ENCODE measurements around the gene TMEM131L. TPM values are rescaled to one million over a fixed set of nuclear protein-coding genes. Genes with fewer than 3 reads are reported as not detected.
A peak's percentile ranks its signal among the peaks of the same experiment; 100 is the strongest.

The TMEM131L gene
- total and polyA plus RNA-seq, 7 donors = 0.60 to 27.2 (median 12.1) TPM

GRCh38 chr4:153641532-153641931 is 175.4 kb downstream of the TMEM131L start:
- intact Hi-C loops (cut with DNase I) = loop anchor here (10.0 kb wide), 1 partner anchor 67 kb away; no protein-coding TSS in a partner anchor
- Histone ChIP-seq H3K36me3 (peaks cover 0 to 7% (median under 1%) of the 10 kb centered on the region in 4 donors), H3K27ac (no peak overlapping the region), H3K4me3 (no peak overlapping the region), H3K4me1 (no peaks in the 10 kb centered on the region), H3K9me3 (peaks cover 0 to 2% (median 0%) of the 10 kb centered on the region in 4 donors), H3K27me3 (no peaks in the 10 kb centered on the region)
- DNase-seq = no peak
- WGBS, 2 donors = 69 to 85% methylated on average over 7 of the region's 7 CpGs
- TF ChIP-seq POLR2A (IDR thresholded peaks at IDR 0.05) = no peak
- no peak for TF ChIP-seq CTCF (IDR thresholded peaks at IDR 0.05)
- TF ChIP-seq EP300 (IDR thresholded peaks at IDR 0.05) = no peak
- TF ChIP-seq POLR2AphosphoS5 (IDR thresholded peaks at IDR 0.05) = no peak

DNA sequence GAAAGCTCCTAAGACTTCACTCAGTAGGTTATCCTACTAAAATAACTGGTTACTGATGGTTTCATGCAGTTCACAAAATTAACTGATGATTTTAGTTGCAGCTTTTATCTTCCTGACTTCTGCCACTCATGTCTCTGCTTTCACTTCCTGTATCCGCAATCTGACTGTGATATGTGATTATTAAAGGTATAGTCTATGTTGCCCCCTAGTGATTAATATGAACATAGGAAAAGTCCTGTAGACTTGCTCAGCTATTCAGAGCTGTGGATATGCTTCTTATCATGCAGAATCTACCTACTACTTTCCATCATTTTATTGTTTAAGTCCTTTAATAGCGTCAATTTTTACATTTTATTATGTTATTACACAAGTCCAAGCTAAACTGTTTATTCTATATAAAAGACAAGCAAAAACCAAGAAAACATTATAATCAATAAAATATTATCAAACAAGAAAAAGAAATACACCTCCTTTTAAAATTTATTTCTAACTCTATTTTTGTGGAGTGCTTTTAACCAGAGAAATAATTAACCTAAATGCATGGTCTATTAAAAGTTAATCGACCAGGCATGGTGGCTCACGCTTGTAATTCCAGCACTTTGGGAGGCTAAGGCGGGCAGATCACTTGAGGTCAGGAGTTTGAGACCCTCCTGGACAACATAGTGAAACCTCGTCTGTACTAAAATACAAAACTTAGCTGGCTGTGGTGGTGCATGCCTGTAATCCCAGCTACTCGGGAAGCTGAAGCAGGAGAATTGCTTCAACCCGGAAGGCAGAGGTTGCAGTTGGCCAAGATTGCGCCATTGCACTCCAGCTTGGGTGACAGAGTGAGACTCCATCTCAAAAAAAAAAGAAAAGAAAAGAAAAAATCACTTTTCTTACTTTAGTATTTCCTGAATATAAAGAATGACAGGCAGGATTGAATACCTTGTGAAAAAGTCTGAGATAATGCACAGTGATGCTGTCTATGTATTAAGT is 177.5 kb downstream of the TMEM131L start:
- no peak overlapping the region for H3K4me3 ChIP-seq
- intact Hi-C loops (cut with DNase I) = loop anchor here (2.0 to 10.0 kb wide), 2 partner anchors 69 to 299 kb away; partner anchors contain the start of gene MND1

GRCh38 chr4:153645183-153645582 is 179.0 kb downstream of the TMEM131L start:
- Histone ChIP-seq H3K9me3 (peaks cover 0 to 2% (median 0%) of the 10 kb centered on the region in 4 donors), H3K4me3 (no peak overlapping the region), H3K36me3 (no peaks in the 10 kb centered on the region), H3K27ac (no peak overlapping the region), H3K27me3 (no peaks in the 10 kb centered on the region), H3K4me1 (no peaks in the 10 kb centered on the region)
- WGBS, 2 donors = 89% methylated on average over 1 of the region's 1 CpG
- intact Hi-C loops (cut with DNase I) = loop anchor here (2.0 to 10.0 kb wide), 2 partner anchors 70 to 300 kb away; partner anchors contain the start of gene MND1
- no peak for TF ChIP-seq POLR2AphosphoS5 (IDR thresholded peaks at IDR 0.05)
- no peak for TF ChIP-seq EP300 (IDR thresholded peaks at IDR 0.05)
- no peak for TF ChIP-seq CTCF (IDR thresholded peaks at IDR 0.05)
- no peak for DNase-seq

More for the DNA sequence above, 177.5 kb downstream of the TMEM131L start:
- H3K4me1 ChIP-seq = no peaks in the 10 kb centered on the region
- TF ChIP-seq POLR2AphosphoS5 (IDR thresholded peaks at IDR 0.05) (no peak), POLR2A (IDR thresholded peaks at IDR 0.05) (no peak), CTCF (IDR thresholded peaks at IDR 0.05) (peak; percentile 28 to 47 (median 38))
- H3K27me3 ChIP-seq = no peaks in the 10 kb centered on the region
- H3K9me3 ChIP-seq = peaks cover 0 to 2% (median 0%) of the 10 kb centered on the region in 4 donors
- DNase-seq = no peak
- H3K36me3 ChIP-seq = no peaks in the 10 kb centered on the region
- WGBS, 2 donors = 75 to 81% methylated on average over 9 of the region's 9 CpGs
- no peak overlapping the region for H3K27ac ChIP-seq

DNA sequence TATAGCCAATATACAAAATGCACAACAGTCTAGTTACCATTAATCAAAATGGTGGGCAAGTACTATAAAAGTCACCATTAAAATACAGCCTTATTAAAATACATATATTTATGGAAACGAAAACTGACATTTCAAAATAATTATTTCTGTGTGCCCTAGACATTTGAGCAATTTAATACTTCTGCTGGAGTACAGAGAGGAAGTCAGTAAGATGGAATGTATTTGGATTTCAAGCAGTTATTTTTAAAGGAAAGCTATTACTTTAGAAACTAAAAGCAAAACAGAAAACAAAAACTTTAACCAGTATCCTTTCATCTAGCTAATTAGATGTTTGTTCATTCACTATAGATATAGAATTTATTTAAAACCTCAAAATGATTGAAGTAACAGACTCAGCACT is 180.1 kb downstream of the TMEM131L start:
- whole genome bisulfite sequencing, 2 donors = 81 to 87% methylated on average over 1 of the region's 1 CpG
- intact Hi-C loops (cut with DNase I) = loop anchor here (10.0 kb wide), 1 partner anchor 71 kb away; no protein-coding TSS in a partner anchor
- no peak for DNase-seq
- Histone ChIP-seq H3K27me3 (no peaks in the 10 kb centered on the region), H3K36me3 (no peaks in the 10 kb centered on the region), H3K9me3 (peaks cover 0 to 2% (median 0%) of the 10 kb centered on the region in 4 donors), H3K4me3 (no peak overlapping the region), H3K4me1 (no peaks in the 10 kb centered on the region), H3K27ac (no peak overlapping the region)
- TF ChIP-seq CTCF (IDR thresholded peaks at IDR 0.05) (no peak), POLR2AphosphoS5 (IDR thresholded peaks at IDR 0.05) (no peak), EP300 (IDR thresholded peaks at IDR 0.05) (no peak), POLR2A (IDR thresholded peaks at IDR 0.05) (no peak)
